Right cardiac atrium (tissue), 5 donors: ENCODE data around the gene ISM1. TPM values are rescaled to one million over a fixed set of nuclear protein-coding genes. Genes with fewer than 3 reads are reported as not detected.

Experiments
- ATAC-seq, 2 donors: fragments of 200-7000 bp; cut with Tn5 transposase; one replicate each; pipeline versions ENCODE4 v1.8.0 to v1.9.1; 2020; ENCODE audit warnings: moderate library complexity in 2 of 2, mild to moderate bottlenecking in 1 of 2
- DNase-seq, 3 donors: peaks; one replicate each; pipeline ENCODE4 v3.0.0-alpha.2; 2020
- H3K27ac ChIP-seq: one replicate; pipeline ENCODE4 v1.5.1; 2013; ENCODE audit warnings: mild to moderate bottlenecking, low read length, control low read depth, moderate library complexity
- H3K27me3 ChIP-seq: one replicate; pipeline ENCODE4 v1.6.1; 2013; ENCODE audit not compliant: control insufficient read depth, insufficient read depth
- H3K4me1 ChIP-seq: one replicate; pipeline ENCODE4 v1.6.1; 2013; ENCODE audit warnings: low read length; ENCODE audit not compliant: control insufficient read depth, insufficient read depth
- H3K4me3 ChIP-seq: one replicate; pipeline ENCODE4 v1.5.1; 2013; ENCODE audit warnings: low read length, control low read depth
- H3K9me3 ChIP-seq: one replicate; pipeline ENCODE4 v1.6.1; 2013; ENCODE audit warnings: low read length; ENCODE audit not compliant: control insufficient read depth
- WGBS: extraction: QIAGEN DNeasy Blood & Tissue Kit; methylation state at CpG from one replicate; pipeline ENCODE4 v1.1.7; 2013; 5-methylcytosine and 5-hydroxymethylcytosine counted together
- intact Hi-C, 4 donors: fragments of 100-400 bp; cut with DNase I; formaldehyde crosslinking; loops; one replicate each; pipeline versions ENCODE4 v1.11.0 to v1.14.0; 2022 to 2023
- polyA plus RNA-seq: library from polyadenylated mRNA; stranded (reverse); fragments of 200-250 nt; gene quantifications from one replicate; pipeline ENCODE4 v1.2.3, GENCODE V29; 2013
- total RNA-seq, 4 donors: library from RNA; stranded (reverse); fragmentation: NEBNext Ultra II Directional; extraction: Animal tissue kit (Norgen Biotek cat#: 25700); gene quantifications; one replicate each; pipeline ENCODE4 v1.2.1, GENCODE V29; 2021
- donor health status: healthy with polysubstance abuse.
- donor health status: DM: no; HTN: yes; CAD: no.
- donor health status: DM: no; HTN: no; CAD: no.
- donor health status: DM: no; HTN: yes; CAD: no; lungs with severe emphysema.
- donor health status: DM: yes; HTN: yes; CAD: no.

Gene ISM1
- total and polyA plus RNA-seq, 5 donors, result 0.23 to 3.4 (median 1.0) TPM

DNA sequence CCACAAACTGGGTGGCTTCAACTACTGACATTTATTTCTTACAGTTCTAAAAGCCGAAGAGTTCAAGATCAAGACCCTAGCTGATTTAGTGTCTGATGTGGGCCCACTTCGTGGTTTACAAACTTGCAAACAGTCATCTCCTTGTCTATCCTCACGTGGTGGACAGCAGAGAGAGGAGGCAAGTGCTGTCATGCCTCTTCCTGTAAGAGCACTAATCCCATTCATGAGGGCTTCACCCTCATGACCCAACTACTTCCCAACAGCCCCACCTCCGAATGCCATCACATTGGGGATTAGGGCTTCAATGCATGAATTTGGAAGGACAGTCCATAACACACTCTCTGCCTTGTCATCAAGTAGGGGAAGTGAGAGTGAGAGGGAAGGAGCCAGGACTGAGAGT lies 15.6 kb upstream of the ISM1 start:
- DNase-seq (no peak), ATAC-seq (no peak)
- Histone ChIP-seq H3K4me1 (no peaks in the 10 kb centered on the region), H3K27me3 (no peaks in the 10 kb centered on the region), H3K27ac (no peak overlapping the region), H3K4me3 (no peak overlapping the region), H3K9me3 (no peaks in the 10 kb centered on the region)
- WGBS, result 71% methylated on average over 4 of the region's 4 CpGs
- intact Hi-C loops, result no loop called here

DNA sequence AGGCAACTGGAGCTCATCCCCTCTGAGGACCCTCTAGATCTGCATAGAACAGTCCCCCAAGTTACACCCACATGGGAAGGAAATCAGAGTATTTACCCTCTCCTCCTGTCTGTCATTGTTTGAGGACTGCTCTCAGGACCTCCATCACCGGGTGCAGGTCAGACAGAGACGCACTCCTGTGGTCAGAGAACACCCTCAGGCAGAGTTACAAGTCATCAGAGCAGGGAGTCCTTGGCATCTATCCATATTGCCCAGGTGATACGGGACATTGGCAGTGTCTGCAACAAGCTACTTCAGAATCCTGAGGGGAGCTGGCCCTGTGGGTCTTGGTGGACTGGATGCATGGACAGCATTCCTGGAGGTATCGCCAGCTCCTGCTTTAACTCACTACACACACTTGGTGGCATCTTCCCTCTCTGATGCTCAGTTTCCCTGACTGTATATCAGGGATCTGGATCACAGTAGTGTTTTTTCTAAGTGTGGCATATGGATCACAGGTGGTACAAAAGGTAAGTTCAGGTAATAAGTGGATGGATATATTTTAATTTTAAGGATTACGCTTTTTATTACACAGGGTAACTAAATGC lies 15.1 kb upstream of the ISM1 start:
- no peak overlapping the region for H3K27ac ChIP-seq
- intact Hi-C loops, result no loop called here
- 75% methylated on average over 5 of the region's 5 CpGs for WGBS

DNA sequence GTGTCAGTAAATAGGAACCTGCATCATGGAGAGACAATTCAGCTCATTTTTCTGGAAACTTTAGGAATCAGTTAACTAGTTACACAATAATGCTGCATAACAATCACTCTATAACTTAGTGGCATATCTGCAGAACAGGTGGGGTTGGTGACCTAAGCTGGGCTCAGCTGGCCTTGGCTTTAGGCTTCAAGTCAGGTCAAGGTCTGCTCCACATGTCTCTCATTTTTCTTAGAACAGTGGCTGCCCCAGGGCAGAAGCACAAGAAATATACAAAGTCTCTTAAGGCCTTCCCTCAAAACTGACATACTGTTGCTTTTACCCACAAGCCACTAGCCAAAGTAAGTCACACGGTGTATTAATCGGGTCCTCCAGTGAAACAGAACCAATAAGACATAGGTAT lies 14.1 kb upstream of the ISM1 start:
- intact Hi-C loops, result no loop called here

More for the DNA sequence above, 15.1 kb upstream of the ISM1 start:
- Histone ChIP-seq H3K4me3 (no peak overlapping the region), H3K27me3 (no peaks in the 10 kb centered on the region), H3K4me1 (no peaks in the 10 kb centered on the region), H3K9me3 (no peaks in the 10 kb centered on the region)
- ATAC-seq, result no peak
- no peak for DNase-seq

DNA sequence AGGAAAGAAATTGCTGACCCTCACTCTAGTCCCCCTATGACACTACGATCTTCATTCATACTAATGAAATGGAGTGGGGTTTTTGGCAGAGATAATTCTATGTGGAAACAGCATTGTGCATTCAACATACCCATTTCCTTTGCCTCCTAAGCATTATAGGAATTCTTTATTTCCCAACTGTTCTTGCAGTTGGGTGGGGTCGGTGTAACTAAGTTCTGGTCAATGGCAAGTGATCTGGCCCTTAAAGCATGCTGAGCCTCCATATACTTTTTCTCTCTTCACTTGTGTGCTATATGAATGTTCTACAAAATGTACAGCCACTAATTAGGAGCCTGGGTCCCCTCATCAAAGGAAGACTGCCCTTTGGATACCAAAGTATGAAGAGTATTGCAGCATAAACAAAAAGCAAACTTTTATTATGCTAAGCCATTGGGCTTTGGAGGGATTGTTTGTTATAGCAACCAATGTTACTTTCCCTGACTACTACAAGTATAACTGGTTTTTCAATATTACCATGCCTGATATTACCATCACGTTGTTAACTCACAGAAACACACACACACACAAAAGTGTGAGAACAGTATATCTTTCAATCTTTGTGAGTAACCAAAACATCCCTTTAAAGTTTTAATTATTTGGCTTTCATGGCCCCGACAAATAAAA lies 9.0 kb upstream of the ISM1 start:
- H3K4me1 ChIP-seq, result no peaks in the 10 kb centered on the region
- intact Hi-C loops, result no loop called here
- DNase-seq (no peak), ATAC-seq (no peak)
- 74% methylated on average over 4 of the region's 4 CpGs for WGBS
- H3K4me3 ChIP-seq, result no peak overlapping the region
- H3K27me3 ChIP-seq, result no peaks in the 10 kb centered on the region
- H3K27ac ChIP-seq, result no peak overlapping the region
- no peaks in the 10 kb centered on the region for H3K9me3 ChIP-seq

More for the DNA sequence above, 14.1 kb upstream of the ISM1 start:
- H3K9me3 ChIP-seq, result no peaks in the 10 kb centered on the region
- H3K27me3 ChIP-seq, result no peaks in the 10 kb centered on the region
- no peak overlapping the region for H3K4me3 ChIP-seq
- H3K4me1 ChIP-seq, result no peaks in the 10 kb centered on the region
- H3K27ac ChIP-seq, result no peak overlapping the region
- 96% methylated on average over 2 of the region's 2 CpGs for WGBS
- ATAC-seq (no peak), DNase-seq (no peak)

DNA sequence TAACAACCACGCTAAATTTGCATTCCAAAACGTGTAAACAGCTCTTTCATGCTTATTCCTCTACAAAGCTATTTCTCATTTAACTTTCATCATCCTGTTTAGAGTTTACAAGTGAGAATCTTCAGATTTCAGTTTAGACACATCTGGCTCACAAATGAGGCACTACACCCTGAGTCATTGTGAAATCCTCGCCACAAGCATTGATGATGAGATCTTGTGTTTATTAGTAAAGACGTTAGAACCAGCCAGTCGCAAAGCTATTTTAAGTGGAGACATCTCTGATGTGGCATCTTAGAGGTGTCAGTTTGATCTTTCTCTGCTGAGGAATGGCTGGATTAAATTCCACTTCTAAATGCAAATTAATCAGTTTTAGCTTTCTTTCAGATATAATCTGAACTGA lies 8.3 kb upstream of the ISM1 start:
- intact Hi-C loops, result no loop called here
- Histone ChIP-seq H3K4me3 (no peak overlapping the region), H3K4me1 (no peaks in the 10 kb centered on the region), H3K27ac (no peak overlapping the region), H3K27me3 (no peaks in the 10 kb centered on the region), H3K9me3 (no peaks in the 10 kb centered on the region)
- ATAC-seq, result no peak
- WGBS, result 57% methylated on average over 5 of the region's 5 CpGs
- no peak for DNase-seq

DNA sequence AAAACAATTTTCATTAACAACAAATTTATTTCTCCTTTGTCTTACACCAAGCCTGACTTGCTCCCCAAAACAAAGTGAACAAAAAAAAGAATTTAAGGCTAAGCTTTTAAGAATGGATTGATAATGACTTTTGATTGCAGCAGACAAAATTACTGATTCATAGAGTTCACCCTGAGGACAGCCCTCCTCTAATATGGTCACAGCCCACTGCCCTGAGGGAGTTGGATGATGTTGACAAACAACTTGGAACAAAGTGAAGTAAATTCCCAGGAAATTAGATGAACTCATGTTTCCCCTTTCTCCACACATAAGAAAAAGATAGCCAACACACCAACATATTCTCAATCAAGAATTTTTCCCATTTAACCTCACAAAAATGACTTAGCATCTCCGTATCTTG lies 7.7 kb upstream of the ISM1 start:
- no peak for ATAC-seq
- whole genome bisulfite sequencing, result 82% methylated on average over 1 of the region's 1 CpG

DNA sequence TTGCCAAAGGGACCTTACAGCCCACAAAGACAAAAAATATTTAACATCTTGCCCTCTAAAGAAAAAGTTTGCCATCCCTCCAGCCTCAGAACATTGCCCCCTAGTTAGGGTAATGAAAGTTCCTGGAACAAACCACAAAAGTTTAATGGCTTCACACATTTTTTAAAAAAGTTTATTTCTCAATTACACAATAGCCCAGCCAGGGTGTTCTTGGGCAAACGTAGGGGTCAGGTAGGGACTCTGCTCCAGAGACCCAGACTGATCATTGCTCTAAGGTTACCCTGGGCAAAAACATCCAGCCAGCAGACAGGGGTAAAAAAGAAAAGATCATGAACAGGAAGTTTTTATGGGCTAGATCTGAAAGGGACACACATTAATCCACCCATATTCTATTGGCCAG lies 4.5 kb upstream of the ISM1 start:
- 35% methylated on average over 1 of the region's 1 CpG for WGBS
- ATAC-seq (no peak), DNase-seq (no peak)
- Histone ChIP-seq H3K4me1 (no peaks in the 10 kb centered on the region), H3K27me3 (no peaks in the 10 kb centered on the region), H3K27ac (no peak overlapping the region), H3K4me3 (no peak overlapping the region), H3K9me3 (no peaks in the 10 kb centered on the region)
- intact Hi-C loops, result no loop called here

More for the DNA sequence above, 7.7 kb upstream of the ISM1 start:
- H3K4me3 ChIP-seq, result no peak overlapping the region
- no peaks in the 10 kb centered on the region for H3K4me1 ChIP-seq
- no peak overlapping the region for H3K27ac ChIP-seq
- H3K9me3 ChIP-seq, result no peaks in the 10 kb centered on the region
- intact Hi-C loops, result no loop called here
- H3K27me3 ChIP-seq, result no peaks in the 10 kb centered on the region
- no peak for DNase-seq

DNA sequence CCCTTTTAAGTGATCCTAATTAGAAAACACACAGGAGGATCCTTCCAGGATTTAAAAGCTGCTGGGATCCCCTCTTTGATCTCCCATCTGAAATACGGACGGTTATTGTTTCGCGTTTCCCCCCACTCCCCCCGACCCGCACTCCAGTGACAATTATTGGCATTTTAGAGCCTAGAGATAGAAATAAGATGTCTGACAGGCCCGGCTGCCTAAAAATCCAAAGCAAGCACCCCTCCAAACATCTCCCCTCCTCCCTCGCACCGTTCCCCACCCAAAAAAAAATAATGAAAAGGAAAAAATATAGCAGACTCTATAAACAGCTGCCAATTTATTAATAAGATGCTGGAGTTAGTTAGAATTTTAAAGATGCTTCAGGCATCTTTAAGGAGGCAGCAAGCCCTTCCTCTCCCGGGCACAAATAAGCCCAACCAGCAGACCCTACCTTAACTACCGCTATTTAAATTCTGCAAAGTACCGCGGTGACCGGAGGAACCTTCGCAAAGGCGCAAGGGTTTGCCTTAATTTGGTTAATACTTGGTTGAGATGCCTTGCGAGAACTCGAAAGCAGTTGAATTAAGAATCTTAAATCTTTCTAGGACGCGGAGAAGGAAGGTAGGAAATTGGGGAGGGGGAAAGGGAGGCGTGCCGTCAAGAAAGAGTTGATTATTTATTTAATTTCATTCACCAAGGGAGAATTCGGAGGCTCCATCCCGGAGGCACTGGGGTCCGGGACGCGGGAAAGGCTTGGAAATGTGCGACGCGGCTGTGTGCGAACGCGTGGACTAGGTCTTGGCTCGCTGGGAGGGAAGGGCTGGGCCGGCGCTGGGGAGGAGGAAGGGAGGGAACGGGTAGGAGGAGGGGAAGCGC lies 1.5 kb upstream of the ISM1 start:
- H3K27me3 ChIP-seq, result no peaks in the 10 kb centered on the region
- no peak overlapping the region for H3K27ac ChIP-seq
- peak overlapping the region; percentile 86 for H3K4me3 ChIP-seq
- no peaks in the 10 kb centered on the region for H3K4me1 ChIP-seq
- ATAC-seq (peak; percentile 51 to 86), DNase-seq (no peak)
- H3K9me3 ChIP-seq, result no peaks in the 10 kb centered on the region
- WGBS, result 12% methylated on average over 38 of the region's 38 CpGs
- intact Hi-C loops, result no loop called here

DNA sequence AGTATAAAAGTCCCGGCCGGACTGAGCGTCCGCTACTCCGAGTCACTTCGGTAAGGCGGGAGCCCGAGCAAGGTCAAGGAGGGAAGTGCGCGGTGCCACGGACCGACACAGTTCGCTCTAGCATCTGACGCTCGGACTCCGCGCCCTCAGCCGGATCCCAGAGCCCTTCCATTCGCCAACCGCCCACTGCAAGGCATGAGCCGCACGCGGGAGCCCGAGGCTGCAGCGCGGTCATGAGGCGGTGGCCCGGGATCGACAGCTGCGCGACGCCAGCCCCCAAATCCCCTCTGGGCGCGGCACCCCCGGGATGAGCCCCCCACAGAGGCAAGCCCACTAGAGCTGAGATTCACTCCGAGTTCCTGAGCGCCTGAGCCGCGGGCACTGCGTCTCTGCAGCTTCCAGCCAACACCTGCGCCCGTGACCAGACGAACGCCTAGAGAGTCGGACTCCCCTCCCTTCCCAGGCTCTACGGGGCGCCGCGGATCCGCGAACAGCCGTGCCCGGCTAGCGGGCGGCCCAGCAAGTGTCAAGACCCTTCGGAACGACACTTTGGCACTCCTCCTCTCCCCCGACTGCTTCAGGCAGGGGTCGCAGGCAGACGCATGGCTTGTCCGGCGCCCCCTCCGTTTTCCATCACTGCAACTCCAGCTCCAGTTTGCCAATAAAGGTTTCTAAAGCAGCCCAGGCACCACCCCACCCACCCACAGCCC lies 725 bp upstream of the ISM1 start:
- Histone ChIP-seq H3K9me3 (no peaks in the 10 kb centered on the region), H3K4me3 (peak overlapping the region; percentile 86), H3K27me3 (no peaks in the 10 kb centered on the region), H3K4me1 (no peaks in the 10 kb centered on the region), H3K27ac (no peak overlapping the region)
- ATAC-seq (peak; percentile 46 to 59), DNase-seq (peak; percentile 64 to 77 (median 69))
- intact Hi-C loops, result no loop called here
- WGBS, result 1% methylated on average over 63 of the region's 63 CpGs

DNA sequence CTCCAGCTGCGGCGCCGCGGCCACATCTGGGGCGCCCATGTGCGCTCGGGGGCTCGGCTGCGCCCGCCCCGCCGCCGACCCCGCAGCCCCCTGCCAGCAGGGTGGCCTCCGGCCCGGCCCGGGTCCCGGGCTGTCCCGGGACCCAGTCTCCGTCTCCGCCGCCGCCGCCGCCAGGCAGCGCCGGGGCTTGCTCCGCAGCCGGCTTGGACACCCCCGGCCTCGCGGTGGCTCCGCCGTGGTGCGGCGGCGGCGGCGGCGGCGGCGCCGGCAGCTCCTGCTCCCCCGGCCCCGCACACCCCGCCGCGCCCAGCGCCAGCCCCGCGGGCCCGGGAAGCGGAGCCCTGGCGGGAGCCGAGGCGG lies 219 bp downstream of the ISM1 start:
- H3K27ac ChIP-seq, result no peak overlapping the region
- ATAC-seq, result no peak

More for the DNA sequence above, 219 bp downstream of the ISM1 start:
- Histone ChIP-seq H3K9me3 (no peaks in the 10 kb centered on the region), H3K27me3 (no peaks in the 10 kb centered on the region), H3K4me1 (no peaks in the 10 kb centered on the region), H3K4me3 (peak overlapping the region; percentile 86)
- intact Hi-C loops, result no loop called here
- no peak for DNase-seq
- under 1% methylated on average over 56 of the region's 56 CpGs for WGBS
